Lower leg skin (tissue), 3 donors: ENCODE data around the gene FERD3L.

ENCODE experiments used
- POLR2A ChIP-seq, 2 donors: fragments of 450-650 bp; IDR thresholded peaks; one replicate each; pipeline ENCODE4 v1.6.1; 2016 to 2017; ENCODE audit warnings: antibody characterized with exemption in 2 of 2, mild to moderate bottlenecking in 1 of 2, moderate library complexity in 1 of 2
- TF ChIP-seq, protein P1 (sequence below), 3 donors: fragments of 450-650 bp; IDR thresholded peaks; one replicate each; pipeline ENCODE4 v1.5.1; 2016; ENCODE audit warnings: antibody characterized with exemption in 3 of 3, mild to moderate bottlenecking in 3 of 3, moderate library complexity in 2 of 3

GRCh38 chr7:19107356-19108146, 37.7 kb downstream of the FERD3L start:
- TF ChIP-seq, protein P1, sequence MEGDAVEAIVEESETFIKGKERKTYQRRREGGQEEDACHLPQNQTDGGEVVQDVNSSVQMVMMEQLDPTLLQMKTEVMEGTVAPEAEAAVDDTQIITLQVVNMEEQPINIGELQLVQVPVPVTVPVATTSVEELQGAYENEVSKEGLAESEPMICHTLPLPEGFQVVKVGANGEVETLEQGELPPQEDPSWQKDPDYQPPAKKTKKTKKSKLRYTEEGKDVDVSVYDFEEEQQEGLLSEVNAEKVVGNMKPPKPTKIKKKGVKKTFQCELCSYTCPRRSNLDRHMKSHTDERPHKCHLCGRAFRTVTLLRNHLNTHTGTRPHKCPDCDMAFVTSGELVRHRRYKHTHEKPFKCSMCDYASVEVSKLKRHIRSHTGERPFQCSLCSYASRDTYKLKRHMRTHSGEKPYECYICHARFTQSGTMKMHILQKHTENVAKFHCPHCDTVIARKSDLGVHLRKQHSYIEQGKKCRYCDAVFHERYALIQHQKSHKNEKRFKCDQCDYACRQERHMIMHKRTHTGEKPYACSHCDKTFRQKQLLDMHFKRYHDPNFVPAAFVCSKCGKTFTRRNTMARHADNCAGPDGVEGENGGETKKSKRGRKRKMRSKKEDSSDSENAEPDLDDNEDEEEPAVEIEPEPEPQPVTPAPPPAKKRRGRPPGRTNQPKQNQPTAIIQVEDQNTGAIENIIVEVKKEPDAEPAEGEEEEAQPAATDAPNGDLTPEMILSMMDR (IDR thresholded peaks at IDR 0.05): no peak
- TF ChIP-seq POLR2A (IDR thresholded peaks at IDR 0.05): no peak
